HG02571 (cell line): ENCODE measurements around the gene SLC15A3.

ENCODE experiments used
- ATAC-seq: cut with Tn5 transposase; IDR thresholded peaks from one replicate; pipeline ENCODE4 v1.9.1; 2021; ENCODE audit warnings: mild to moderate bottlenecking, moderate library complexity; ENCODE audit not compliant: unreplicated experiment

The SLC15A3 gene

DNA sequence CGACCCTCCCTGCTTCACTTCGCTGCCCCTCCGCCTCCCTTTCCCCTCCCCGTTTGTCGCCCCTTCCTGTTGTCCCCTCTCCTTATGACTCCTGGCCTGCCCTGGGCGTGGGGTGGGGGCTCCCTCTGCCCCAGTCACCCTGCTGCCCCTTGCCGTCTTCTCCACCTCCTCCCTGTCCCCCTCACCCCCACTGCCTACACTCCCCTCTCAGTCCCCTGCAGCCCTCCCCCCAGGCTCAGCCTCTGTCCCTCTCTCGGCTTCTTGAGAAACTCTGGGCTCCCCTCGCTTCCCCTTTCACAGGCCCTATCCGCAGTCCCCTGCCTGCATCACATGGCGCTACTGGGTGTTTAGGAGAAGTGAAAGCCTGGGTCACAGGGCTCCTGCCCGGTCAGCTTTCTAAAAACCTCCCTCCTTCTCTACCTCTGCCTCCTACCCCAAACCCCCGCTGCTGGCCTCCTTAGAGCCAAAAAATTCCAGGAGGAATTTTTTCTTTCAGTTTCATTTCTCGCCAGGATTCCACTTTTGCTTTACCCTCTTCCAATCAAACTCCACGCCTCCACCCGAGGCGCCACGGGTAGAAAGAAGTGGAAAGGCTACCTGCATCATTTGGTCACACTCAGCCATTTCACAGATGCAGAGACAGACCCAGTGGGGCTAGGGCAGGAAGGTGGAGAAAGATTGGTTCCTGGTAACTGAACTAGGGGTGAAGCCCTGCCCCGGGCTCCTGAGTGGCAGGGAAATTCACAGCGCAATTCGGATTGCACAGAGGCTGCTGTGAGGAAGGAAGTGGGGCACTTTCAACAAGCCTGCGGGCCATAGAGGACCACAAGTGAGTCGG is at the start of gene SLC15A3:
TSS of gene SLC15A3 (minus strand) at position 273 of the 838 bp plus-strand sequence. CDS start 625 bp downstream, outside the sequence.
- ATAC-seq, result peak; percentile 78

DNA sequence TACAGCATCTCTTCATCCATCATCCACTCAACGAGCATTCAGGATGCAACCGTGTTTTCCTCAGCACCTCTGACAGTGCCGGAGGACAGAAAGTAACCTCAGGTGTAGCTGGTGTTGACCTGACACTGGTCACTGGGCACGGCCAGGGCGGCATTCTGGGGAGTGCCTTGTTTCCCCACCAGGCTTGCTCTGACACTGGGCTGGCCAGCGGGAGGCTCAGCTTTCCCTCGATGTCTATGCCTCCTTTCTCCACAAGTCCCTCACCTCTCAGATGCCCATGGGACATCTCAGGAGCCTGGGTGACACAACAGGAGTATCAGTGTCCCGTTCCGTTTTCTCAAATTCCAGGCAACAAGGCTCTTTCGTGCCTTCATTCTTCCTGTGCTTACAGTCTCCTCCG is 48.5 kb upstream of the SLC15A3 start:
- ATAC-seq, result no peak

DNA sequence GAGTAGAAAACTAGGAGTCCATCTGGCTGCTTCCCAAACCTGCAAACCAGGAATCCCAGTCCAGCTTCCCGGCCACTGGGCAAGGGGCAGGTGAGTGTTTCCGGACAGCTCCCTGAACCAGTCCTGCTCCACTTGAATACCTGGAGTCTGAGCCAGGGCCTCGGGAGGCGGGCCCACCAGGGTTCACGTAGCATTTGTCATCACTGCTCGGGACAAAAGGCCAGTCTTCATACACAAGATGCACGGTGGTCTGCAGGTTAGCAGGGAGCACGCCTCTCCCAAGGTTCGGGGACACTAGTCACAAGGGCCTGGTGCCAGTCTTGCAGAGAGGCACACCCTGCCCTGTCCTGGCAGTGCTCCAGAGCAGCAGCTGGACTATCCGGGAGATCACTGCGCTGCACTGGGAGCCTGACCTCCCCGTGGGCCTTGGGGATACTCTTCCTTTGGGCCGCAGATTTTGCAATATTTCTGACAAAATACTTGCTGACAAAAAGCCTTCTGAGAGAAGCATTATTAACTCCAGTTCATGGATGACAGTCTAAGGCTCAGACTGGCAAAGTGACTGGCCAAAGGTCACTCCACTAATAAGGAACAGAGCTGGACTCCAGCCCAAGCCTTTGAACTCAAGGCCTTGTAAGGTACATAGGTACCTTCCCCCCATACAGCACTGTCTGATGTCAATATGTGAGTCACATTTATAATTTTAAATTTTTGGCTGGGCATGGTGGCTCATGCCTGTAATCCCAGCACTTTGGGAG is 44.6 kb upstream of the SLC15A3 start:
- ATAC-seq, result no peak

DNA sequence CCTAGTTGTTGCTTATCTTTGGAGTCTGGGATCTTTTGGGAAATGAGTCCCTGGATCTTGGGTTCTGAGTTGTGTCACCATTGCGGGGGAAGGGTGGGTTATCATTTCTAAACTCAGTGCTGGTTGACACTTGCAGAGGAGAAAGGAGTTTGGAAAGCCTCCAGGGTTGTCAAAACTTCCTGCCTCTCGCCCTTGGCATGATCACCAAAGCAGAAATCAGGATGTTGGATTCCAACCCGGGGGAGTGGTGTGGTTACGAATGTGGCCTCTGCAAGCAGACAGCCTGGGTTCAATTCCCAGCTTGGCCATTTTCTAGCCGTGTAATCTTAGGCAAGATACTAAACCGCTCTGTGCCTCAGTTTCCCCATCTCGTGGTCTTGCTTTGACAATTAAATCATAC is 43.8 kb upstream of the SLC15A3 start:
- no peak for ATAC-seq

DNA sequence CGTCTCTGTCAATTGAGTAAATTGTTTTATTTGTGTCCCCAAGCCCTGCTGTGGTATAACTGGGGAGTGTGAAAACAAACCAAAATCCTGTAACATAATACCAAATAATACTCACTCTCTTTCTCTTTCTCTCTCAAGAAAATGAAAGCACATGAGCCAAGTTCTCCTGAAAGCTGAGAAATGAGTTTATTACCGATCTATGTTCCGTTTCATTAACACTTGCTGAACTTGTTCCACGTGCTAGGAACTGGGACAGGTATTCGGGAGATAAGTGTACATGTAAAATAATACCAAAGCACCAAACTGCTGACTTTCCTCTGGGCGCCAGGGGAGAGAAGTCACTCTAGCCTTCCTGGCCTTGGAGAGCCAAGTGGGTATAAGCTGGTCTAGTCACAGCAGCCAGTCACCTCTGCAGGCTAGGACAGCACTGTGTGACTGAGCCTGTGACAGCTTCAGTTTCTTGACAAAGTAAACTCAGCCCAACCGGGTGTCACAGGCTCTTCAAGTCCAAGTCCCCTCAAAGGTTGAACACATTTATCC is 42.6 kb upstream of the SLC15A3 start:
- no peak for ATAC-seq

DNA sequence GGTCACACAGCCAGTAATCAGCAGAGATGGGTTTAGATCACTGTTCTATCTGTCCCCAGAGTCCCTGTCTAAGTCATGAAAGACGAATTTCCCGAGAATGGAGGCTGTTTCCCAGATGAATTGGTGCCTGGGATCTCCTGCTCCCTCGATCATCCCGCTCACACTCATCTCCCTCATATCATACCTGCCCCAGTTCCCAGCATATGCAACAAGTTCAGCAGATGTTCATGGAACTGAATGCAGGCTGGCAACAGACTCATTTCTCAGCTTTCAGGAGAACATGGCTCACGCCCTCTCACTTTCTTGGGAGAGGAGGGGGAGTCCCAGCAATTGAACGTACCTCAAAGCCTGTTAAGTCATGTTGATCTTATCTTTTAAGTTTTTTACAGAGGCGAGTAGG is 41.6 kb upstream of the SLC15A3 start:
- no peak for ATAC-seq

DNA sequence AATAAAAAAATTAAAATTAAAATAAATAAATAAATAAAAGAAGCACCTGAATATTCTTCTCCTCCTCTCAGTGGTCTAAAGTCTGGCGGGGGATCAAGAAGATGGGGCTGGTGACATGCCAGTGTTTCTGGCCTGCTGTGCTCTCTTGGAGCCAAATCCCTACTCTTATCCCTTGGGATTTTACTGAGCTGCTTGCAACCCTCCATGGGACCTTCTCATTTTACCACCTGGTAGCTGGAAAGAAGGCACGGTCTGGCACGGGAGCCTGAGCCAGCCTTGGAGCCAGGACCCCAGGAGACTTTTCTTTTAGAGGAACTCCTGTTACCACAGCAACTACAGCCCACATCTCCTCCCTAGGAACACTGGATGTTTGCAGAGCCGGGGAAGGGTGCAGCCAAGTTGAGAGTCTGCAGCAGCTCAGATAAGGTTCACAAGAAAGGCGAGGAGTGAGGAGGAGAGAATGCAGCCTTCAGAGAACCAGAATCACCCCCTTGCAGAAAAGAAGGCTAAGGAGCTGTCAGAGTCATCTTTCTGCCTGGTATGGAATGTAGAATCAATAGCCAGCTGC is 41.0 kb upstream of the SLC15A3 start:
- no peak for ATAC-seq

DNA sequence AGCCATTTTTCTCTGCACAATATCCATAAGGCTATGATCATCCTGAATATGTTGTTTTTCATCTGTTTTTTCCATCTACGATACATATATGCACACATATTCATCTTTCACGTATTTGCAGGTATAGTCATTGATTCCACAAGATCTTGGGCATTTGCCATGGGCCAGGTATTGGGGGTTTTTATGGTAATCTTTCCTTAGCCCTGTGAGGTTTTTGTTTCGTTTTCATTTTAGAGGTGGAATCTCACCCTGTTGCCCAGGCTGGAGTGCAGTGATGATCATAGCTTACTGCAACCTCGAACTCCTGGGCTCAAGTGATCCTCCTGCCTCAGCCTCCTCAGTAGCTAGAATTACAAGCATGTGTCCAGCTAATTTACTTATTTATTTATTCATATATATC is 39.5 kb upstream of the SLC15A3 start:
- no peak for ATAC-seq

DNA sequence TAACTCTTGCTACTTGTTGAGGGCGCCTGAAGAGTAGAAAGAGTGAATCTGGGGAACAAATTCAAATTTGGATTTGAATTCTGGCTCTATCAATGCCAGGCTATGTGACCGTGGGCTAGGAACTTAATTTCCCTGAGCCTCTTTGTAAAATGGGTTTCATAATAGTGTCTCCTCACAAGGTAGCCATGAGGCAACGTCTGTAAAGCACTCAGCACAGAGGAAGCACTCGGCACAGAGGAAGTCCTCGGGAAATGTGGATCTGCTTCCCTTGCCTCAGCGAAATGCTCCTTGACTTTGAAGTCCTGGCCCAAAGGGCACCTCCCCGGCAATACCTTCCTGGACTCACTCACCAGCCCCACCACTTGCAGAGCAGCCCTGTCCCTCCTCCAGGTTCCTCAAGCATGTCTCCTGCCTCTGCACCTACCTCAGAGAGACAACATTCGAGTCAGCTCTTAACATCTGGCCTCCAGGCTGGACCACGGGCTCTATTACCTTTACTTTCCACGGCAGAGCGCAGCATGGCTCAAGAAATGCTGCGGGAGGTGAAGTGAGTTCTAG is 37.2 kb upstream of the SLC15A3 start:
- no peak for ATAC-seq

DNA sequence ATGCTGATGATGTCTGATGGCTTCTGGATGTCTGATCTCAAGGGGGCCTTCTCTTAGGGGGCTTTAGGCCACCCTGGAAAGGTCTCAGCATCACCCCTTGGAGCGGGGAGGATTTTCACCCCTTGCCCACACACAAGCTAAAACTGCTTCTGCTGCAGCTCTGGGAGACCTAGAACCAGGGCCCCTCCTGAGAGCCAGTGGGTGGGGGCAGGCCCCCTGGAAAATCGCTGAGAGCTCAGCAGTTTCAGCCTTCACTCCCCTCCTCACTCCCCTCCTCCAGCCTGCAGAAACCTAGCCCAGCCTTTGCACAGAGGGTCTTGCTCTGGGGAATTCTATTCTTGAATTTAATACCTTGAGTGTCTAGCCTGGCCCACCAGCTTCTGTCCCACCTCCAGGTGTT is 36.7 kb upstream of the SLC15A3 start:
- no peak for ATAC-seq

DNA sequence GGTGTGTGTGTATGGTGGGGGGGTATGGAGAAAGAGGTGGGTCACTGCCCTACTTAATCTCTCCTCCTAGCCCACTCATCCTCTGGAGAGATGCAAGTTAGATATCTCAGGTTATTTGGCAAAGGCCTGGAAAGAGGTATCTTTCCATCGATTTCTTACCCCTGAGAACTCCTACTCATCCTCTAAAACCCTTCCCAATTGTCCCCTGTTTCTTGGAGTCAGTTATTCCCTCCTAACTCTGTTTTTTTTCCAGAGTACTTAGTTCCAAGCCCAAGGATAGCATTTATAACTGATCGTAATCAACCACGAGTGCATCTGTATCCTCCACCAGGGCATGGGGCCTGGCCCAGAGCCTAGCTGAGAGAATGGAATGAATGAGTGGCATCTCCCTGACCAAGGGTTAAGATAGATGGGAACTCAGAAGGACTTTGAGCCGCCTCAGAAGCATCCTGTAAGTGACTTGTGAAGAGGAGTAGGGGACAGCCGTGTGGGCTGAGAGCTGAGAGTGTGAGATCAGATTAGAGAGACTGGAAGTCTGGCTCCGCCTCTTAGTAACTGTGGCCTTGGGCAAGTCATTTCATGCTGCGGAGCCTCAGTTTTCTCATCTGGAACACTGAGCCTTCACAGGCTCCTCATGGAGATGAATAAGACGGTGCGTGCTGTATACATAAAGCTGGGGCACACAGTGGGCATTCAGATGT is 35.8 kb upstream of the SLC15A3 start:
- no peak for ATAC-seq

DNA sequence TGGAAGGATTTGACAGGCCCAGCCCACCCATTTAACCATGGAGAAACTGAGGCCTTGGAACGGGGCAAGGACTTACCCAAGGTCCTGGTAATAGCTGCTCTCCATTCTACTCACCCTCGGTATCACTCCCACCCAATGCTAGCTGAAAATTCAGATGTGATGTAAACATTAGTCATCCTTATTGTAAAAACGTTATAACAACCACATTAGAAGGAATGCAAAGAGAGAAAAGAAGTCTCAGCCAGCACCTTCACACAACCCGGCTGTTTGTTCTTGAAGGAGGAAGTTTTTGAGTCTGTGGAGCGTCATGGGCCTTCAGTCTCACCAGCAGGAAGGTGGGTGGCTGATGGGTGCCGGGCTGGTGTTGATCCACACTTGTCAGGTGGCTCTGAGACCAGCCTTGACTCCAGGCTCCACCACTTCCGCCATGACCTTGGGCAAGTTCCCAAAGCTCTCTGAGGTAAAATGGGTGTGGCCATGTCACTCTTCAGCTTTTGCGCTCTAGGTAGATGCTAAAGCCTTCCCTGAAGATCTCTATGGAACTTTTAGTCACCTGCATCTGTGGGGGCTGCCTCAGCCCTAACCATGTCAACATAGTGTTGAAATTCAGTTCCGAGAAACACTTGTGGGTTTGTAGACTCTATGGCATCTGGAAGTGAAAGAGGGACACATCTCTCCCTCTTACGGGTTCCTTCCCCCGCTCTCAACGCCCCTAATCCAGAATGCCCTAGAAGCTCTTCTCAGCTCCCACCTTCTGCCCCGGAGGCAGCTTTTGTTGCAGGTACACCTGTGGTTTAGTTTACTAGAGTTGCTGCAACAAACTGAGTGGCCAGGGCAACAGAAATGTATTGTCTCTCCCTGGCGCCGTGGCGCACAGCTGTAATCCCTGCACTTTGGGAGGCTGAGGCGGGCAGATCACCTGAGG is 34.3 kb upstream of the SLC15A3 start:
- no peak for ATAC-seq

DNA sequence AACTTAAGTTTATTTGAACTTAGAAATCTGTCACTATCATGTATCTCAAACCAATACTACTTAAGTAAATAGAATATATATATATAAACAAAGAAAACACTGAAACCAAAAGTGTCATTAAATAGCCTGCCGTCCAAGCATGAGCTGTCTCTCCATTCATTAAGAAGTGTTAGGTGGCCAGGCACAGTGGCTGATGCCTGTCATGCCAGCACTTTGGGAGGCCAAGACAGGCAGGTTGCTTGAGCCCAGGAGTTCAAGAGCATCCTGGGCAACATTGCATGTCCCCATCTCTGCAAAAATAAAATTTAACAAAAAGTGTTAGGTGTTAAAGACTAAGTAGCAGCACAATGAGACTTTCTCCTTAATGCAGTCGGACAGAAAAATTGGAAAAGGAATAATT is 33.5 kb upstream of the SLC15A3 start:
- no peak for ATAC-seq

DNA sequence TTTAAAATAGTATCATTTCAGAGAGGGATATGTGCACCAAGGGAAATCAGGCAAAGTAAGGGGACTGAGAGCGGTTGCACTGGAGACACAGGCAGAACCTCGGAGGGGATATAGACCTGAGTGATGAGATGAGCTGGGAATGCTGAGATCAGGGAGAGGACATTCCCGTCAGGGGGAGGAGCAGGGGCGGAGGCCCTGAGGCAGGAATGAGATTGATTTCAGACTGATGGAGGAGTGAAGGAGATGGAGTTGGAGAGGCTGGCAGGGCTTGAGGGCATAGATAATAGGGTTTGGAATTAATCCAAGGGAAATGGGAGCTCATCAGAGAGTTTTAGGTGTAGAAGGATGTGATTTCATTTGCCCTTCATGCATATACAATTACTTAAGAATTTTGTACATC is 32.7 kb upstream of the SLC15A3 start:
- ATAC-seq, result no peak

DNA sequence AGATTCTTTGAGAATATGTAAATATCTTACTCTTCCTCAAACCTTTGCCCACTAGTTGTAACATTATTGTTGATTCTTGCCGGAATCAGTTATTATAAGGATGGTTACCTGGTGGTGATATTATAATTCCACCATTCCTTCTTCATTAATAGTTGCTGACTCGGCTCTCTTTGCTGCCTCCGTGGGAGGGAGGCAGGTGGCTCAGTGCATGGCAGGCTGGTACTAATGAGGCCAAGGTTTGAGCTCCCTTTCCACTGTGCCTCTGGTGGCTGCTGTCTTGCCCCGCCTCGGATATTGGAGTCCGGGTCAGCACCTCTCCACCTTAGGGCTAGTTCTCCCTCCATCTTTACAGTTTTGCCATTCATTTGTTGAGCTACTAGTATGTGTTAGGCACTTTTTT is 32.2 kb upstream of the SLC15A3 start:
- ATAC-seq, result no peak

DNA sequence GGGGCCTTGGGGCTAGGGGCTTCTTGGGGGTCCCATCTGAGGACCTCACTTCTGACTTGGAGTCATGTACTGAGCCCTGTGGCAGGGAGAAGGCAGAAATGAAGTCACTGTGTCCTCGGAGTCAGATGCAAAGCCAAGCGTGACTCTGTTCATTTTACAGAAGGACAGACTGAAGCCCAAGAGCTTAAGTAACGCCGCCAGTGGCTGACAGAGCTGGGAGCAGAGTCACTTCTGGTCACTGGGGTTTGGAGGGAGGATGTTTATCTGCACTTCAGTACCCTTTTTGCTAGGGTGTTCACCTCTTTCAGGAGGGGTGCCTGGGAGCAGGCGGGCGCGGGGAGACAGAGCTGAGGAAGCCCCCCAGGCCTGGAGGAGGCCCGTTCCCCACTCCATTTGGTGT is 30.2 kb upstream of the SLC15A3 start:
- no peak for ATAC-seq

DNA sequence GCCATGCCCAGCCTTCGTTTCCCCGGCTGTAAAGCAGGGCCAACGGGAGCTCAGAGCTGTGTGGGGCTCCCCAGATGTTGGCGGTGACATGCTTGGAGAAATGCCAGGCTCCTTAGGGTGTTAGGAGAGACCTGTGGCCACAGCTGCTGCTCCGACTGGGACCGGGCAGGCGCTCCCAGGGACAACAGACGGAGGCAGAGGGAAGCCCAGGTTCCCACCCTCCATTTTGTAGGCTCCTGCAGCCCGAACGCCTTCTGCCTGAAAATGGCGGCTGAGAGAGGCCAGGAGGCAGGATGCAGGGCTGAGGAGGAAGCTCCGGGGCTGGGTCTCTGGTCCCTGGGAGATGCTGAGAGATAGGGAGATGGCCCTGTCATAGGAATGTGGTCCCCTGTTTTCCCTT is 29.5 kb upstream of the SLC15A3 start:
- no peak for ATAC-seq

DNA sequence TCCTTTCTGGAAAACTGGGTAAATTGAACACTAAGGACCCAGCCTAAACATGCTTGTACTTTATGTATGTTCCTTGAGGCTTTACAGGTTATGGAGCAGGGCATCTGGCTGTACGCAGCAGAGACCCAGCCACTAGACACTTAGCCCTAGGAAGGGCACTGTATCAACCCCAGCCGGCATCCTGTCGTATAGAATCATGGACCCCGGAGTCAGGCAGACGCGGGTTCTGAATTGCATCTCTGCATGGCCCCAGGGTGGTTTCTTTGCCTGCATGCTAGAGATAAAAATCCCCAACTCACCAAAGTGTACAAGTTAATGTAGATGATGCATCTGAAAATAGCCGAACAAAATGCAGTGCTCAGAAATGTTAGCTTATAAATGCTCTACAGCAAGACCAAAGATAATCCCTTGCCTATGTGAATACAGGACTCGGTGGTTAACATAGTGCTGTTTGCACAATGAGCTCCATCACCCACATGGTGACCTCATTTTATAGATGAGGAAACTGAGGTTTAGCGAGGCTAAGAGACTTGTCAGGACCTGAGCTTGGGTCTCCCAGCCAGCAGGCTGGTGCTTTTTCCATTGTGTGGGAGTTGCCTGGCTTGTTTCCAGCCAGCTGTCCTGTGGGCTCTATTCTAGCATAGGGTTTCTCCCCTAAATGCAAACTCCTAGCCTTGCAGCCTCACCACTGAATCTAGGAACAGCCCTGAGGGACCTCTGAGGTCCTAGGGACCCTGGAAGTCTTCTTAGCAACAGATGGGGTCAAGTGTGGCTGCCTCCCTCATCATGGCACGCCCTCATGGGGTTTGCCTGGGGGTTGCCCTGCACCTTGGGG is 26.8 kb upstream of the SLC15A3 start:
- peak; percentile 45 for ATAC-seq

DNA sequence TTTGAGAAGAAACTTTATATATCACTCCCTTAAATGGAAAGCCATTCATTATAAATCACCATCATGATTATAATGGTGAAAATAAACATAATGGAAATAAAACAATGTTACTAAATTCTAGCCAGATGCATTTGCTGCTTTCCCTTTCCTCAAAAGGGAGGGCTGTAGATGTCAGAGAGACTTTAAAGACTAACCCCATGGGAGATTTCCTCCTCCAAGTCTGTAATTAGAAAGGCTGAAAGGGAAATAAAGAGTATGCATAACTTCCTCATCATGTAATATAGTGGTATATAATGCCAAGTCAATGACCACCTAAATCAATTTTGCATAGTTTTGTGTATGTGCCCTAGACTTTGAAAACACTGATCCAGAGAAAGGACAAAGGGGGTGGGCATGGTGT is 25.9 kb upstream of the SLC15A3 start:
- ATAC-seq, result no peak
